Panc1 (cell line): Measurements from ENCODE around the gene TNIK. TPM values are rescaled to one million over a fixed set of nuclear protein-coding genes. Genes with fewer than 3 reads are reported as not detected.

ENCODE experiments used
- ATAC-seq: fragments of 200-7000 bp; cut with Tn5 transposase; 2 replicates; pipeline ENCODE4 v1.9.1; 2020; ENCODE audit warnings: mild to moderate bottlenecking, moderate library complexity
- BruUV-seq: library from RNA; stranded (reverse); fragments of 400-500 nt; replicated peaks from 2 replicates; lab custom pipeline; 2021; lab: Mats Ljungman, UMichigan
- CTCF ChIA-PET: fragments of 300-600 bp; sonication (Branson Sonifier 250); formaldehyde crosslinking; loops from one replicate; lab custom pipeline; 2022; ENCODE audit warnings: antibody characterized with exemption; lab: Charles Lee
- POLR2A ChIA-PET: fragments of 300-600 bp; sonication (Branson Sonifier 250); formaldehyde crosslinking; loops from one replicate; lab custom pipeline; 2022; ENCODE audit warnings: antibody characterized with exemption; lab: Charles Lee
- DNase-seq: peaks from one replicate; pipeline ENCODE4 v3.0.0-alpha.2; 2010; ENCODE audit warnings: low read depth, low spot score
- H3K27ac ChIP-seq: 2 replicates; pipeline ENCODE4 v1.5.1; 2011; ENCODE audit warnings: mild to moderate bottlenecking, low read length, inconsistent platforms
- H3K27me3 ChIP-seq: fragments of 200-500 bp; sonication (Bioruptor generic); 2 replicates; pipeline ENCODE4 v1.6.0; 2014; ENCODE audit warnings: low read length, inconsistent platforms; ENCODE audit not compliant: control insufficient read depth, insufficient read depth
- H3K36me3 ChIP-seq: fragments of 200-500 bp; sonication (Bioruptor generic); 2 replicates; pipeline ENCODE4 v1.5.1; 2014; ENCODE audit warnings: inconsistent platforms, mild to moderate bottlenecking, low read length, moderate library complexity; ENCODE audit not compliant: control insufficient read depth, insufficient read depth
- H3K4me1 ChIP-seq: 2 replicates; pipeline ENCODE4 v1.5.1; 2011; ENCODE audit warnings: inconsistent platforms, mild to moderate bottlenecking, low read length, moderate library complexity; ENCODE audit not compliant: control insufficient read depth, insufficient read depth
- H3K4me3 ChIP-seq, 2 experiments: 2 replicates each; pipeline ENCODE4 v1.5.1; 2011 to 2012; ENCODE audit warnings: low read depth in 2 of 2, low read length in 2 of 2, mild to moderate bottlenecking in 2 of 2, inconsistent platforms in 1 of 2, moderate library complexity in 1 of 2
- H3K9me3 ChIP-seq: fragments of 200-500 bp; sonication (Bioruptor generic); 2 replicates; pipeline ENCODE4 v1.5.1; 2014; ENCODE audit warnings: low read depth, mild to moderate bottlenecking, inconsistent platforms, low read length, moderate library complexity; ENCODE audit not compliant: control insufficient read depth, insufficient read depth
- CTCF ChIP-seq: fragments of 450-650 bp; IDR thresholded peaks from 2 replicates; pipeline ENCODE4 v1.5.1; 2017; ENCODE audit warnings: mild to moderate bottlenecking
- POLR2AphosphoS5 ChIP-seq: IDR thresholded peaks from 2 replicates; pipeline ENCODE4 v1.6.1; 2012; ENCODE audit warnings: mild to moderate bottlenecking, low read depth, low read length, moderate library complexity
- REST ChIP-seq, 2 experiments: IDR thresholded peaks; 2 replicates each; pipeline ENCODE4 v1.6.1; 2011 to 2012; ENCODE audit warnings: low read depth in 2 of 2, control low read depth in 1 of 2, low read length in 1 of 2, mild to moderate bottlenecking in 1 of 2, moderate library complexity in 1 of 2; ENCODE audit not compliant: insufficient read depth in 1 of 2
- SIN3A ChIP-seq: IDR thresholded peaks from 2 replicates; pipeline ENCODE4 v1.6.1; 2012; ENCODE audit warnings: low read depth, mild to moderate bottlenecking, low read length, moderate library complexity, borderline replicate concordance; ENCODE audit not compliant: insufficient read depth
- TCF7L2 ChIP-seq: IDR thresholded peaks from 2 replicates; pipeline ENCODE4 v1.6.1; 2011; ENCODE audit warnings: mild to moderate bottlenecking, low read depth, low read length, inconsistent platforms
- in situ Hi-C: cut with HindIII; loops from 2 replicates; pipeline ENCODE4 v1.10.0; 2016; ENCODE audit warnings: low sequenced_read_pairs, low pct_unique_long_range_greater_than_20kb
- intact Hi-C: fragments of 100-400 bp; cut with micrococcal nuclease; formaldehyde crosslinking; loops from one replicate; pipeline ENCODE4 v1.10.0; 2022; ENCODE audit not compliant: unreplicated experiment
- total RNA-seq: library from RNA; stranded (reverse); gene quantifications from one replicate; pipeline ENCODE4 v1.2.1, GENCODE V29; 2021; ENCODE audit not compliant: unreplicated experiment

The TNIK gene
- total RNA-seq, 1 experiment from 2014 or later, result 1.9 TPM

- DNase-seq (no peak), ATAC-seq (no peak)
- Histone ChIP-seq H3K4me3 (no peak overlapping the region), H3K27ac (no peak overlapping the region), H3K9me3 (no peaks in the 10 kb centered on the region), H3K27me3 (0 out of 2 replicates have a peak, but pooled peaks cover 5% of the 10 kb centered on the region), H3K4me1 (no peaks in the 10 kb centered on the region), H3K36me3 (no peaks in the 10 kb centered on the region)
- no peak for TF ChIP-seq CTCF
- no peak for TF ChIP-seq SIN3A
- no peak for TF ChIP-seq POLR2AphosphoS5
- TF ChIP-seq TCF7L2, result no peak
- no peak for TF ChIP-seq REST (IDR thresholded peaks at IDR 0.05; ENCODE audit: insufficient read depth in 1 of 2, low read depth in 2 of 2, low read length in 1 of 2)
- ChIA-PET POLR2A (no interaction called here), CTCF (no interaction called here)
- BruUV-seq, result no TSS peak
- intact Hi-C loops (no loop called here), in situ Hi-C loops (no loop called here)
Observed at GRCh38 chr3:171088964-171089754, 371.0 kb downstream of the TNIK start.

GRCh38 chr3:171088496-171088895 is 371.7 kb downstream of the TNIK start:
- no peaks in the 10 kb centered on the region for H3K36me3 ChIP-seq
- no peak overlapping the region for H3K4me3 ChIP-seq
- intact Hi-C loops (no loop called here), in situ Hi-C loops (no loop called here)
- no peak for DNase-seq
- POLR2A ChIA-PET, result no interaction called here
- TF ChIP-seq POLR2AphosphoS5 (no peak), CTCF (no peak), REST (IDR thresholded peaks at IDR 0.05; ENCODE audit: insufficient read depth in 1 of 2, low read depth in 2 of 2, low read length in 1 of 2) (no peak), TCF7L2 (no peak), SIN3A (no peak)
- no peaks in the 10 kb centered on the region for H3K4me1 ChIP-seq
- no peaks in the 10 kb centered on the region for H3K9me3 ChIP-seq
- no peak overlapping the region for H3K27ac ChIP-seq
- no peak for ATAC-seq
- no TSS peak for BruUV-seq
- 0 out of 2 replicates have a peak, but pooled peaks cover 5% of the 10 kb centered on the region for H3K27me3 ChIP-seq
- CTCF ChIA-PET, result no interaction called here
